Stomach (tissue), 9 donors: Measurements from ENCODE around the gene DNAJB8. TPM values are rescaled to one million over a fixed set of nuclear protein-coding genes. Genes with fewer than 3 reads are reported as not detected.
A peak's percentile ranks its signal among the peaks of the same experiment; 100 is the strongest.

Experiments
- DNase-seq, 2 donors: peaks; one replicate each; pipeline versions ENCODE4 v3.0.0 to v3.0.0-alpha.2; 2013 to 2019
- H3K27ac ChIP-seq, 5 donors: fragments of 200-600 bp in 4 of 5; sonication (generic) in 4 of 5; one replicate each; pipeline ENCODE4 v1.5.1; 2013 to 2019; ENCODE audit warnings: mild to moderate bottlenecking in 1 of 5, moderate library complexity in 1 of 5
- H3K27me3 ChIP-seq, 3 donors: fragments of 200-600 bp; sonication (generic); one replicate each; pipeline ENCODE4 v1.5.1; 2017 to 2019; ENCODE audit warnings: mixed run types in 1 of 3
- H3K36me3 ChIP-seq, 4 donors: fragments of 200-600 bp; sonication (generic); 1 replicate in 3 of 4; 2 replicates in 1 of 4; pipeline ENCODE4 v1.5.1; 2016 to 2019
- H3K4me1 ChIP-seq, 4 donors: fragments of 200-600 bp; sonication (generic); one replicate each; pipeline ENCODE4 v1.5.1; 2016 to 2019
- H3K4me3 ChIP-seq, 4 donors: fragments of 200-600 bp; sonication (generic) in 3 of 4; one replicate each; pipeline ENCODE4 v1.5.1; 2016 to 2019; ENCODE audit warnings: mild to moderate bottlenecking in 1 of 4
- H3K9me3 ChIP-seq, 4 donors: fragments of 200-600 bp; sonication (generic); one replicate each; pipeline ENCODE4 v1.5.1; 2016 to 2019
- EP300 ChIP-seq: sonication (generic); formaldehyde crosslinking; IDR thresholded peaks from one replicate; pipeline ENCODE4 v1.6.1; 2017; ENCODE audit warnings: antibody characterized with exemption
- POLR2A ChIP-seq, 4 donors: fragments of 450-650 bp; IDR thresholded peaks; one replicate each; pipeline ENCODE4 v1.6.1; 2016; ENCODE audit warnings: antibody characterized with exemption in 4 of 4, control low read depth in 2 of 4, mild to moderate bottlenecking in 1 of 4, moderate library complexity in 1 of 4
- POLR2AphosphoS5 ChIP-seq, 3 donors: sonication (generic); formaldehyde crosslinking; IDR thresholded peaks; one replicate each; pipeline ENCODE4 v1.6.1; 2016; ENCODE audit warnings: antibody characterized with exemption in 3 of 3
- WGBS, 5 donors: extraction: QIAGEN DNeasy Blood & Tissue Kit in 3 of 5; methylation state at CpG; one replicate each; pipeline versions ENCODE4 v1.1.5 to v1.1.7; 2013 to 2018; 5-methylcytosine and 5-hydroxymethylcytosine counted together
- intact Hi-C: fragments of 100-400 bp; cut with DNase I; formaldehyde crosslinking; loops from one replicate; pipeline ENCODE4 v1.15.1; 2023; ENCODE audit warnings: low total_unique reads
- polyA plus RNA-seq, 3 donors: library from polyadenylated mRNA; stranded (reverse); fragments of 200-250 nt; gene quantifications; one replicate each; pipeline ENCODE4 v1.2.3, GENCODE V29; 2013
- total RNA-seq, 5 donors: library from RNA; depleted of rRNA; stranded (reverse); fragments of >200 nt; gene quantifications; one replicate each; pipeline versions ENCODE4 v1.1.0 to v1.2.3, GENCODE V29; 2014 to 2016
- TF ChIP-seq, protein P1 (sequence below), 7 experiments: fragments of 450-650 bp in 4 of 7; fragments of 200-600 bp in 3 of 7; sonication (generic) in 3 of 7; IDR thresholded peaks; one replicate each; pipeline ENCODE4 v1.5.1; 2016 to 2019; ENCODE audit warnings: antibody characterized with exemption in 7 of 7, control low read depth in 2 of 7, mild to moderate bottlenecking in 1 of 7
- donor health status: healthy with polysubstance abuse.
- donor health status: Bipolar disorder and iron deficiency.
- donor health status: healthy.

The DNAJB8 gene
- total and polyA plus RNA-seq, 8 donors, result not detected

DNA sequence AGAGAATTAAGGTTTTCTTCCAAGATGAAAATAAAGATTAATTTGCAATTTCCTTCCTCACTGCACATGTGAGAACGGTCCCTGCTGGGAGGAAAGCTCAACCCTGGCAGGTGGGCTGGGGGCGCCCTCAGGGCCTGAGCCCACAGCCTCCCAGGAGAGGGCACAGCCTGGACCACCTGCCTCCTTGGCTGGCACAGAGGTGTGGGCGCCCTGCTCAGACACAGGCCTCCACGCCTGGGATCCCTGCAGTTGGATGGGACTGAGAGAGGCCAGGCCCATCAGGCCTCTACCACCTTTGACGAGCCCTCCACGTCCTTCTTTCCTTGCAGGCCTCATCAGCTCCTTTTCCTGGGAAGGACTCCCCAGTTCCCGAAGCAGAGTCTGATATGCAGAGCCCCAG lies 46.4 kb downstream of the DNAJB8 start:
- intact Hi-C loops, result no loop called here
- Histone ChIP-seq H3K4me1 (no peaks in the 10 kb centered on the region), H3K27me3 (no peaks in the 10 kb centered on the region), H3K9me3 (peaks cover 0 to 5% (median 2%) of the 10 kb centered on the region in 4 donors), H3K4me3 (no peak overlapping the region), H3K27ac (no peak overlapping the region), H3K36me3 (no peaks in the 10 kb centered on the region)
- DNase-seq, result no peak
- WGBS, 5 donors, result 91 to 95% (median 93%) methylated on average over 4 to 7 of the region's 7 CpGs
- TF ChIP-seq POLR2A (IDR thresholded peaks at IDR 0.05) (no peak), POLR2AphosphoS5 (IDR thresholded peaks at IDR 0.05) (no peak), EP300 (no peak)
- TF ChIP-seq, protein P1, sequence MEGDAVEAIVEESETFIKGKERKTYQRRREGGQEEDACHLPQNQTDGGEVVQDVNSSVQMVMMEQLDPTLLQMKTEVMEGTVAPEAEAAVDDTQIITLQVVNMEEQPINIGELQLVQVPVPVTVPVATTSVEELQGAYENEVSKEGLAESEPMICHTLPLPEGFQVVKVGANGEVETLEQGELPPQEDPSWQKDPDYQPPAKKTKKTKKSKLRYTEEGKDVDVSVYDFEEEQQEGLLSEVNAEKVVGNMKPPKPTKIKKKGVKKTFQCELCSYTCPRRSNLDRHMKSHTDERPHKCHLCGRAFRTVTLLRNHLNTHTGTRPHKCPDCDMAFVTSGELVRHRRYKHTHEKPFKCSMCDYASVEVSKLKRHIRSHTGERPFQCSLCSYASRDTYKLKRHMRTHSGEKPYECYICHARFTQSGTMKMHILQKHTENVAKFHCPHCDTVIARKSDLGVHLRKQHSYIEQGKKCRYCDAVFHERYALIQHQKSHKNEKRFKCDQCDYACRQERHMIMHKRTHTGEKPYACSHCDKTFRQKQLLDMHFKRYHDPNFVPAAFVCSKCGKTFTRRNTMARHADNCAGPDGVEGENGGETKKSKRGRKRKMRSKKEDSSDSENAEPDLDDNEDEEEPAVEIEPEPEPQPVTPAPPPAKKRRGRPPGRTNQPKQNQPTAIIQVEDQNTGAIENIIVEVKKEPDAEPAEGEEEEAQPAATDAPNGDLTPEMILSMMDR (IDR thresholded peaks at IDR 0.05), result no peak

- Histone ChIP-seq H3K27me3 (no peaks in the 10 kb centered on the region), H3K4me1 (no peaks in the 10 kb centered on the region), H3K36me3 (no peaks in the 10 kb centered on the region), H3K4me3 (no peak overlapping the region), H3K27ac (no peak overlapping the region), H3K9me3 (peaks cover 0 to 5% (median 2%) of the 10 kb centered on the region in 4 donors)
- no peak for DNase-seq
- 92 to 97% (median 96%) methylated on average over 4 of the region's 4 CpGs for WGBS, 5 donors
- intact Hi-C loops, result no loop called here
- TF ChIP-seq, protein P1 (IDR thresholded peaks at IDR 0.05), result no peak
- TF ChIP-seq EP300, result no peak
- TF ChIP-seq POLR2A (IDR thresholded peaks at IDR 0.05), result no peak
- no peak for TF ChIP-seq POLR2AphosphoS5 (IDR thresholded peaks at IDR 0.05)
Measured at GRCh38 chr3:128419311-128419710, 47.4 kb downstream of the DNAJB8 start.

- H3K4me1 ChIP-seq, result no peaks in the 10 kb centered on the region
- no peaks in the 10 kb centered on the region for H3K36me3 ChIP-seq
- no peak overlapping the region for H3K4me3 ChIP-seq
- no peak overlapping the region for H3K27ac ChIP-seq
- intact Hi-C loops, result no loop called here
- DNase-seq, result no peak
- no peaks in the 10 kb centered on the region for H3K27me3 ChIP-seq
- H3K9me3 ChIP-seq, result peaks cover 0 to 5% (median 2%) of the 10 kb centered on the region in 4 donors
- WGBS, 5 donors, result 77 to 93% (median 90%) methylated on average over 2 of the region's 2 CpGs
- TF ChIP-seq EP300, result no peak
- no peak for TF ChIP-seq POLR2AphosphoS5 (IDR thresholded peaks at IDR 0.05)
- TF ChIP-seq, protein P1 (IDR thresholded peaks at IDR 0.05), result no peak
- no peak for TF ChIP-seq POLR2A (IDR thresholded peaks at IDR 0.05)
Measured at GRCh38 chr3:128418900-128419299, 47.8 kb downstream of the DNAJB8 start.

GRCh38 chr3:128416578-128417211 lies 50.0 kb downstream of the DNAJB8 start:
- Histone ChIP-seq H3K36me3 (no peaks in the 10 kb centered on the region), H3K4me1 (peaks cover 0 to under 1% (median 0%) of the 10 kb centered on the region in 4 donors), H3K9me3 (peaks cover 0 to 5% (median 2%) of the 10 kb centered on the region in 4 donors), H3K27ac (no peak overlapping the region), H3K27me3 (no peaks in the 10 kb centered on the region), H3K4me3 (no peak overlapping the region)
- 60 to 78% (median 67%) methylated on average over 12 of the region's 12 CpGs for WGBS, 5 donors
- DNase-seq, result peak; percentile 35 to 72
- intact Hi-C loops, result no loop called here
- TF ChIP-seq POLR2A (IDR thresholded peaks at IDR 0.05), result no peak
- TF ChIP-seq, protein P1 (IDR thresholded peaks at IDR 0.05), result no peak
- TF ChIP-seq POLR2AphosphoS5 (IDR thresholded peaks at IDR 0.05), result no peak
- no peak for TF ChIP-seq EP300
